Panc1 (cell line): ENCODE data around the gene C11orf87. TPM values are rescaled to one million over a fixed set of nuclear protein-coding genes. Genes with fewer than 3 reads are reported as not detected.

Experiments
- ATAC-seq: fragments of 200-7000 bp; cut with Tn5 transposase; 2 replicates; pipeline ENCODE4 v1.9.1; 2020; ENCODE audit warnings: mild to moderate bottlenecking, moderate library complexity
- BruUV-seq: library from RNA; stranded (reverse); fragments of 400-500 nt; replicated peaks from 2 replicates; lab custom pipeline; 2021; lab: Mats Ljungman, UMichigan
- CTCF ChIA-PET: fragments of 300-600 bp; sonication (Branson Sonifier 250); formaldehyde crosslinking; loops from one replicate; lab custom pipeline; 2022; ENCODE audit warnings: antibody characterized with exemption; lab: Charles Lee
- POLR2A ChIA-PET: fragments of 300-600 bp; sonication (Branson Sonifier 250); formaldehyde crosslinking; loops from one replicate; lab custom pipeline; 2022; ENCODE audit warnings: antibody characterized with exemption; lab: Charles Lee
- DNase-seq: peaks from one replicate; pipeline ENCODE4 v3.0.0-alpha.2; 2010; ENCODE audit warnings: low read depth, low spot score
- H3K27ac ChIP-seq: 2 replicates; pipeline ENCODE4 v1.5.1; 2011; ENCODE audit warnings: mild to moderate bottlenecking, low read length, inconsistent platforms
- H3K27me3 ChIP-seq: fragments of 200-500 bp; sonication (Bioruptor generic); 2 replicates; pipeline ENCODE4 v1.6.0; 2014; ENCODE audit warnings: low read length, inconsistent platforms; ENCODE audit not compliant: control insufficient read depth, insufficient read depth
- H3K36me3 ChIP-seq: fragments of 200-500 bp; sonication (Bioruptor generic); 2 replicates; pipeline ENCODE4 v1.5.1; 2014; ENCODE audit warnings: inconsistent platforms, mild to moderate bottlenecking, low read length, moderate library complexity; ENCODE audit not compliant: control insufficient read depth, insufficient read depth
- H3K4me1 ChIP-seq: 2 replicates; pipeline ENCODE4 v1.5.1; 2011; ENCODE audit warnings: inconsistent platforms, mild to moderate bottlenecking, low read length, moderate library complexity; ENCODE audit not compliant: control insufficient read depth, insufficient read depth
- H3K4me3 ChIP-seq, 2 experiments: 2 replicates each; pipeline ENCODE4 v1.5.1; 2011 to 2012; ENCODE audit warnings: low read depth in 2 of 2, low read length in 2 of 2, mild to moderate bottlenecking in 2 of 2, inconsistent platforms in 1 of 2, moderate library complexity in 1 of 2
- H3K9me3 ChIP-seq: fragments of 200-500 bp; sonication (Bioruptor generic); 2 replicates; pipeline ENCODE4 v1.5.1; 2014; ENCODE audit warnings: low read depth, mild to moderate bottlenecking, inconsistent platforms, low read length, moderate library complexity; ENCODE audit not compliant: control insufficient read depth, insufficient read depth
- CTCF ChIP-seq: fragments of 450-650 bp; IDR thresholded peaks from 2 replicates; pipeline ENCODE4 v1.5.1; 2017; ENCODE audit warnings: mild to moderate bottlenecking
- POLR2AphosphoS5 ChIP-seq: IDR thresholded peaks from 2 replicates; pipeline ENCODE4 v1.6.1; 2012; ENCODE audit warnings: mild to moderate bottlenecking, low read depth, low read length, moderate library complexity
- REST ChIP-seq, 2 experiments: IDR thresholded peaks; 2 replicates each; pipeline ENCODE4 v1.6.1; 2011 to 2012; ENCODE audit warnings: low read depth in 2 of 2, control low read depth in 1 of 2, low read length in 1 of 2, mild to moderate bottlenecking in 1 of 2, moderate library complexity in 1 of 2; ENCODE audit not compliant: insufficient read depth in 1 of 2
- SIN3A ChIP-seq: IDR thresholded peaks from 2 replicates; pipeline ENCODE4 v1.6.1; 2012; ENCODE audit warnings: low read depth, mild to moderate bottlenecking, low read length, moderate library complexity, borderline replicate concordance; ENCODE audit not compliant: insufficient read depth
- TCF7L2 ChIP-seq: IDR thresholded peaks from 2 replicates; pipeline ENCODE4 v1.6.1; 2011; ENCODE audit warnings: mild to moderate bottlenecking, low read depth, low read length, inconsistent platforms
- in situ Hi-C: cut with HindIII; loops from 2 replicates; pipeline ENCODE4 v1.10.0; 2016; ENCODE audit warnings: low sequenced_read_pairs, low pct_unique_long_range_greater_than_20kb
- intact Hi-C: fragments of 100-400 bp; cut with micrococcal nuclease; formaldehyde crosslinking; loops from one replicate; pipeline ENCODE4 v1.10.0; 2022; ENCODE audit not compliant: unreplicated experiment
- total RNA-seq: library from RNA; stranded (reverse); gene quantifications from one replicate; pipeline ENCODE4 v1.2.1, GENCODE V29; 2021; ENCODE audit not compliant: unreplicated experiment

Gene C11orf87
- total RNA-seq, 1 experiment from 2014 or later = not detected

GRCh38 chr11:109433753-109434256 lies 11.8 kb downstream of the C11orf87 start:
- no peak for DNase-seq
- BruUV-seq = no TSS peak
- no peak overlapping the region for H3K4me3 ChIP-seq
- no peak overlapping the region for H3K27ac ChIP-seq
- in situ Hi-C loops (no loop called here), intact Hi-C loops (no loop called here)
- H3K4me1 ChIP-seq = no peaks in the 10 kb centered on the region
- TF ChIP-seq POLR2AphosphoS5 (no peak), CTCF (no peak), REST (IDR thresholded peaks at IDR 0.05; ENCODE audit: insufficient read depth in 1 of 2, low read depth in 2 of 2, low read length in 1 of 2) (no peak), SIN3A (no peak), TCF7L2 (no peak)
- no peak for ATAC-seq
- H3K9me3 ChIP-seq = no peaks in the 10 kb centered on the region
- CTCF ChIA-PET = no interaction called here
- POLR2A ChIA-PET = no interaction called here
- H3K36me3 ChIP-seq = no peaks in the 10 kb centered on the region
- H3K27me3 ChIP-seq = no peaks in the 10 kb centered on the region

- no peak for ATAC-seq
- Histone ChIP-seq H3K4me1 (no peaks in the 10 kb centered on the region), H3K27ac (no peak overlapping the region), H3K36me3 (no peaks in the 10 kb centered on the region), H3K4me3 (no peak overlapping the region), H3K27me3 (no peaks in the 10 kb centered on the region), H3K9me3 (no peaks in the 10 kb centered on the region)
- in situ Hi-C loops (no loop called here), intact Hi-C loops (no loop called here)
- ChIA-PET POLR2A (no interaction called here), CTCF (no interaction called here)
- DNase-seq = no peak
- no TSS peak for BruUV-seq
- TF ChIP-seq CTCF (no peak), SIN3A (no peak), POLR2AphosphoS5 (no peak), TCF7L2 (no peak), REST (IDR thresholded peaks at IDR 0.05; ENCODE audit: insufficient read depth in 1 of 2, low read depth in 2 of 2, low read length in 1 of 2) (no peak)
Observed at GRCh38 chr11:109435121-109435742, 13.2 kb downstream of the C11orf87 start.
